Measurements from ENCODE around the gene CYSLTR2.
"Not testable (repeated sequence)": the region's sequence is repeated elsewhere in the genome, so short reads cannot be mapped to it uniquely, and the experiment has no call there.

The CYSLTR2 gene

GRCh38 chr13:48644951-48645350, 8.8 kb upstream of the CYSLTR2 start:
- DNase-seq (ENCODE audit: low read depth in 2 of 2), result no peak

GRCh38 chr13:48645845-48646244, 7.9 kb upstream of the CYSLTR2 start:
- DNase-seq (ENCODE audit: low read depth in 2 of 2), result no peak

- no peak for DNase-seq (ENCODE audit: low read depth in 2 of 2)
These were observed 6.9 kb upstream of the CYSLTR2 start for GRCh38 chr13:48646791-48647190.

- no peak for DNase-seq (ENCODE audit: low read depth in 2 of 2)
These were observed 6.1 kb upstream of the CYSLTR2 start for GRCh38 chr13:48647625-48648024.

- no peak for DNase-seq (ENCODE audit: low read depth in 2 of 2)
These were observed 5.3 kb upstream of the CYSLTR2 start for GRCh38 chr13:48648446-48648845.

- no peak for DNase-seq (ENCODE audit: low read depth in 2 of 2)
These were observed 768 bp upstream of the CYSLTR2 start for GRCh38 chr13:48652851-48653471.

- DNase-seq (ENCODE audit: low read depth in 2 of 2), result no peak
These were observed 782 bp downstream of the CYSLTR2 start for GRCh38 chr13:48654511-48654910.

- DNase-seq (ENCODE audit: low read depth in 2 of 2), result no peak
These were observed 1.6 kb downstream of the CYSLTR2 start for GRCh38 chr13:48655291-48655690.

GRCh38 chr13:48656608-48657007, 2.9 kb downstream of the CYSLTR2 start:
- DNase-seq (ENCODE audit: low read depth in 2 of 2), result no peak

- DNase-seq (ENCODE audit: low read depth in 2 of 2), result no peak
These were observed 6.8 kb downstream of the CYSLTR2 start for GRCh38 chr13:48660361-48661076.

- no peak for DNase-seq (ENCODE audit: low read depth in 2 of 2)
These were observed 7.4 kb downstream of the CYSLTR2 start for GRCh38 chr13:48661107-48661506.

- DNase-seq (ENCODE audit: low read depth in 2 of 2), result no peak
These were observed 8.5 kb downstream of the CYSLTR2 start for GRCh38 chr13:48662226-48662625.

GRCh38 chr13:48667136-48667535, 13.4 kb downstream of the CYSLTR2 start:
- no peak for DNase-seq (ENCODE audit: low read depth in 2 of 2)

GRCh38 chr13:48671421-48671820, 17.7 kb downstream of the CYSLTR2 start:
- DNase-seq (ENCODE audit: low read depth in 2 of 2), result not testable (repeated sequence)

- DNase-seq (ENCODE audit: low read depth in 2 of 2), result no peak
These were observed 21.5 kb downstream of the CYSLTR2 start for GRCh38 chr13:48675247-48675646.

- DNase-seq (ENCODE audit: low read depth in 2 of 2), result no peak
These were observed 24.6 kb downstream of the CYSLTR2 start for GRCh38 chr13:48678316-48678715.

GRCh38 chr13:48679941-48680680, 26.4 kb downstream of the CYSLTR2 start:
- no peak for DNase-seq (ENCODE audit: low read depth in 2 of 2)

GRCh38 chr13:48680756-48681392, 27.1 kb downstream of the CYSLTR2 start:
- no peak for DNase-seq (ENCODE audit: low read depth in 2 of 2)

- DNase-seq (ENCODE audit: low read depth in 2 of 2), result no peak
These were observed 28.2 kb downstream of the CYSLTR2 start for GRCh38 chr13:48681905-48682304.

- no peak for DNase-seq (ENCODE audit: low read depth in 2 of 2)
These were observed 28.7 kb downstream of the CYSLTR2 start for GRCh38 chr13:48682436-48682835.

- DNase-seq (ENCODE audit: low read depth in 2 of 2), result no peak
These were observed 33.0 kb downstream of the CYSLTR2 start for GRCh38 chr13:48686636-48687210.

GRCh38 chr13:48687249-48687648, 33.5 kb downstream of the CYSLTR2 start:
- DNase-seq (ENCODE audit: low read depth in 2 of 2), result no peak
